Activated naive CD8-positive, alpha-beta T cell treated with anti-CD3 and anti-CD28 coated beads, Interleukin-2, amount 50 U/mL, for 24 hours (primary cell): ENCODE data around the gene UNC5C.

ENCODE experiments used
- ATAC-seq: fragments of 150-1000 bp; cut with Tn5 transposase; one replicate; pipeline ENCODE4 v1.10.0; 2021
- DNase-seq: peaks from one replicate; pipeline ENCODE4 v3.0.0; 2021
- H3K27ac Mint-ChIP-seq: one replicate; pipeline ENCODE4 v1.8.0; 2021; ENCODE audit warnings: mild to moderate bottlenecking, mixed read lengths
- H3K27me3 Mint-ChIP-seq: one replicate; pipeline ENCODE4 v1.8.0; 2021; ENCODE audit warnings: mixed read lengths
- H3K36me3 Mint-ChIP-seq: one replicate; pipeline ENCODE4 v1.8.0; 2021; ENCODE audit warnings: low read depth, mixed read lengths
- H3K4me1 Mint-ChIP-seq: one replicate; pipeline ENCODE4 v1.8.0; 2021; ENCODE audit warnings: mixed read lengths
- H3K4me3 Mint-ChIP-seq: one replicate; pipeline ENCODE4 v1.8.0; 2021; ENCODE audit warnings: mild to moderate bottlenecking, moderate library complexity, mixed read lengths
- H3K9me3 Mint-ChIP-seq: one replicate; pipeline ENCODE4 v1.8.0; 2021; ENCODE audit warnings: mixed read lengths

The UNC5C gene

DNA sequence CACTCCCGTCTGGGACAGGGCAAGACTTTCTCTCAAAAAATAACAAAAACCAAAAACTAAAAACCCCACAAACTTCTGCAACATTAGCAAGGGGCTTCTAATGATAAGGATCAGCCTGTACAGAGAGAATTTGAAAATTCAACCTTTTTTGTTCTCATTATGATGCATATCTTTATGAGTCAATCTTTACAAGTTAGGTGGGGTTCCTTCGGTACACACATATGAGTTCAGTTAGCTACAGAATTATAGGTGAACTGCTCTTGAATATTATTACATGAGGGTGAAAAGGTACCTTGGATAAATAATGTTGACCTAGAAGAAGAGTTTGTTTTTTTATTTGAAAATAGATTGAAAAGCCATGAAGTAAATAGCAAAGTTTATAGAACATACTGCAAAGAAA is 252.7 kb downstream of the UNC5C start:
- Mint-ChIP-seq H3K27me3 (no peaks in the 10 kb centered on the region), H3K36me3 (no peaks in the 10 kb centered on the region), H3K4me1 (peaks cover 11% of the 10 kb centered on the region), H3K9me3 (peaks cover 17% of the 10 kb centered on the region), H3K4me3 (no peak overlapping the region), H3K27ac (no peak overlapping the region)
- ATAC-seq = no peak
- DNase-seq = no peak

DNA sequence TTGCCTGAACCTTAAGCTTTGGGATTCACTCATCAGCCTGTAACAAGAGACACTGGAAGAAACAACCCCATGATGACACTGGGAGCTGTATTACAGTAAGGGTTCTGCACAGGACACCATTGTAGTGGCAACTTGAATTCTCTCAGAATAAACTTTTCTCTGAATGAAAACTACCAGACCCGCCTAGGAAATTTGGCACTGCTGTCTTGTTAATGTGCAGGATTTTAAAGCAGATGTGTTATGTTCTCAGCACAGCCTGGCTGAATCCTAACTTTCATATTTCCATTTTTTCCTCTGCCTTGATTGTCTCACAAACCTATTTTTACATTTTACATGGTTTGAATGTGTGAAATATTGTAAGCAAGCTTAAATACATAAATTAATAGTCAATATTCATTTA is 253.6 kb downstream of the UNC5C start:
- Mint-ChIP-seq H3K4me1 (peaks cover 19% of the 10 kb centered on the region), H3K27me3 (no peaks in the 10 kb centered on the region), H3K27ac (no peak overlapping the region), H3K9me3 (peaks cover 17% of the 10 kb centered on the region), H3K36me3 (no peaks in the 10 kb centered on the region), H3K4me3 (no peak overlapping the region)
- DNase-seq (no peak), ATAC-seq (no peak)

DNA sequence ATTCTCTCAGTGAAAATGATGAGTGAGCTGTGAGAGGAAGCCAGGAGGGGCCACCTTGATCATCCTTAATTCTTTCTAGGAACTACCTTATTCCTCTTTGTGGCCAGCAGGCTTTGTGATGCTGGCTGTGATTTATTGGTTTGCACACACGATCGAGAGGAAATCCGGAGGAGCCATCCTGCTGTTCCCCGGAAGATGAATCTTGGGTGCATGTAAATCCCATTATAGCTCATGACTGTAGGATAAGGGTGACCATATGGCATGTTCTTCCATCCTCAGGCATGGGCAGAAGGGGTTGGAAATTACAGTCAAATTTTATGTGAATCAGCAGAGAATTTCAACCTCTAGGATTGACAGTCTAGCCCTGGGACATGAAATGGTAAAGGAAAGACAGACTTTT is 254.5 kb downstream of the UNC5C start:
- Mint-ChIP-seq H3K27ac (no peak overlapping the region), H3K4me3 (no peak overlapping the region), H3K9me3 (peaks cover 10% of the 10 kb centered on the region), H3K4me1 (peaks cover 19% of the 10 kb centered on the region), H3K36me3 (no peaks in the 10 kb centered on the region), H3K27me3 (no peaks in the 10 kb centered on the region)
- ATAC-seq (no peak), DNase-seq (no peak)

DNA sequence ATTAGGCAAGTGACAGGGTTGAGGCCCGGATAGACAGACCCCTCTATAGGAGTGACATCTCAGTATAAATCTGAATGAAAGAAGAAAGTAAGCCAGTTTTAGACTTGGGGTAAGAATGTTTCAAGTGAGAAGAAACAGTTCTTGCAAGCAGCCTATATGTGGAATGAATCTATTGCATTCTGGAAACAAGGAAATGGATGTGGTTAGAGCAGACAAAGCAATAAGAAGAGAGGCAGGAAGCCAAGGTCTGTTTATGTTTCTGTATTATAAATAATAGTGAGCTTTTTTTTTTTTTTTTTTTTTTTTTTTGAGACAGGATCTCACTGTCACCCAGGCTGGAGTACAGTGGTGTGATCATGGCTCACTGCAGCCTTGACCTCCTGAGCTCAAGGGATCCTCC is 255.8 kb downstream of the UNC5C start:
- no peak for DNase-seq
- Mint-ChIP-seq H3K36me3 (no peaks in the 10 kb centered on the region), H3K4me1 (peaks cover 21% of the 10 kb centered on the region), H3K9me3 (no peaks in the 10 kb centered on the region), H3K27ac (no peak overlapping the region), H3K4me3 (no peak overlapping the region), H3K27me3 (no peaks in the 10 kb centered on the region)
- ATAC-seq = no peak

DNA sequence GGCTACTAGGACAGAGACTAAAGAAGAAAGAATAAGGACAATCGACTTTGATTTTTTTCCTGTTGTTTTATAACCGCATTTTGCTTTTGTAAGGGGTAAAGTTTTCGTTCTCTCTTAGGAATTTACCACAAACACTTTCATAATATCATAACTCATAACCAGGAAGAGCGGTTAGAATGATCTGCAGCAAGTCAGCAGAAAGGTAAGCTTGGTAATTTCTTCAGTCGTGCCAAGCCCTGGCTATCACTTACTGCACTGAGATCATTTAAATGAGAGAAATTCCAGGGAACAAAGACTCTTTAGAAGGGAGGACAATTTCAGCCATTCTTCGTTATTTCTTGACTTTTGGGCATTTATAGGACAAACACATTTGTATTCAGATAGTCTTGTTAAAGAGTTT is 258.1 kb downstream of the UNC5C start:
- Mint-ChIP-seq H3K27me3 (no peaks in the 10 kb centered on the region), H3K4me1 (peaks cover 21% of the 10 kb centered on the region), H3K9me3 (no peaks in the 10 kb centered on the region), H3K27ac (no peak overlapping the region), H3K36me3 (no peaks in the 10 kb centered on the region), H3K4me3 (no peak overlapping the region)
- no peak for DNase-seq
- peak; percentile 63 for ATAC-seq

DNA sequence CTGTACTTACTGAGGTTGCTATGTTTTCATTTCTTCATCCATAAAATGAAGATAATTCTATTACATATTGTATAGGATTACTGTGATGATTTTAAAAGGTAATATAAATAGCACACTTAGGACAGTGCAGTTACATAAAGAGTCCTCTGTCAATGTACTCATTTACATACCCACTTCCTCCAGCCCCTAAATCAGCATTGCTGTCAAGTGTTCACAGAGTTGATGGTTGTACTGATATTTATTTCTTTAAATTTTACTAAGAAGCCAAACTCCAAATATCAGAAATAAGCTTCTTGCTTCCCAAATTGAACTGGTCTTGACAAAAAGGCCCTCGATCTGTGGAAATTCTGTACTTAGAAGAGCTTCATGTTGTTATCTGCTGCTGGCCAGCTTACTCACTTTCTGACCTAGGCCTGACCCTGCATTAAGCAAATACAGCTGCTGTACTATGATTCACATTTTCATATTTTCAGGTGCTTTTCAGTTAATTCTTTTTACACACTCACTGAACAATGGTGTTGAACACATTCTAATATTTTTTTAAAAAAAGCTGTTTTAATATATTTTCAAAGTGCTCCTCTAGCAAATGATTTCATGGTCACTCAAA is 259.6 kb downstream of the UNC5C start:
- Mint-ChIP-seq H3K27me3 (no peaks in the 10 kb centered on the region), H3K36me3 (no peaks in the 10 kb centered on the region), H3K4me1 (peaks cover 21% of the 10 kb centered on the region), H3K4me3 (no peak overlapping the region), H3K9me3 (no peaks in the 10 kb centered on the region), H3K27ac (no peak overlapping the region)
- ATAC-seq (no peak), DNase-seq (no peak)

DNA sequence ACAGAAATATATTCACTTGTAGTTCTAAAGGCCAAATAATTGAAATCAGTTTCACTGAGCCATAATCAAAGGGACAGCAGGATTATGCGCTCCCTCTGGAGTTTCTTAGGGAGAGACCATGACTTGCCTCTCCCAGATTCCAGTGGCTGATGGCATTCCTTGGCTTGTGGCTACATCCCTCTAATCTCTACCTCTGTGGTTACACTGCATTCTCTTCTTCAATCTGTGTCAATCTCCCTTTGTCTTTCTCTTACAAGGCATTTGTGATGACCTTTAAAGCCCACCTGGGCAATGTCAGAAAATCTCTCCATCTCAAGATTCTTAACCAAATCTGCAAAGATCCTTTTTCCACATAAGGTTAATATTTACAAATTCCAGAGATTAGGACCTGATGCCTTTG is 260.2 kb downstream of the UNC5C start:
- Mint-ChIP-seq H3K36me3 (no peaks in the 10 kb centered on the region), H3K4me1 (peaks cover 19% of the 10 kb centered on the region), H3K27me3 (no peaks in the 10 kb centered on the region), H3K27ac (no peak overlapping the region), H3K4me3 (no peak overlapping the region), H3K9me3 (no peaks in the 10 kb centered on the region)
- no peak for DNase-seq
- ATAC-seq = no peak

DNA sequence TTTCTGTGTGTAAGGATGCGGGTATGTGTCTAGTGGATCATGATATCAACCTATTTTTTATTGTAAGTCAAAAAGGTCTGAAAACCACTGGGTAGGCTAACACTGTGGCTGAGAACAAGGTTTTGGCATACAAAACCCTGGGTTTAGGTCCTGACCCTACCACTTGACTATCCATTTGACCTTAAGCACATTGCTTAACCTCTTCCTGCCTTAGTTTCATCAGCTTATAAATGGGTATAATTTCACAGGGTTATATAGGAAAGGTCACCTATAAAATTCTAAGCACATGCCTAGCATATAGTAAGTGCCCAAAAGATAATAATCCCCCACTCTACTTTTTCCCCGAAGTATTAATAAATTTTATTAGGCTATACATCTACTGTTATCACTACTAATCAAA is 263.0 kb downstream of the UNC5C start:
- peaks cover 7% of the 10 kb centered on the region for H3K9me3 Mint-ChIP-seq
- H3K36me3 Mint-ChIP-seq = peaks cover 2% of the 10 kb centered on the region
- ATAC-seq = no peak

DNA sequence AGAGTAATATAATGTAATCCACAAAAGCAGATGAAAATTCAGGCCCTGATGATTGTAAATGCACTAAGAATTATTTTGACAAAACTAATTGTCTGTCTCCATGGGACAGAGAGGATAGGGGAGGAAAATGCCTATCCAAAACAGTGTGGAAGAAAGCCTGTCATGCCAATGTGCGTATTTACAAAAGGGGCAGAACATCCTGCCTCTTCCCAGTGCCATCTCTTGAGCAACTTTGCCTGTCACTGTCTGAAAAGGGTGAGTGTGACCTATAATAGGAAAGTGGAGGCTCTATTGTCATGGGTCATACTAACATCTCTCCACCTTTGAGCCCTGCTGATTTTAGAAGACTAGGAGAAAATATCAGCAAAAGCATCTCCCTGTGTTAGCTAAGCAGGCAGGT is 264.1 kb downstream of the UNC5C start:
- Mint-ChIP-seq H3K27ac (no peak overlapping the region), H3K9me3 (peaks cover 10% of the 10 kb centered on the region), H3K36me3 (peaks cover 2% of the 10 kb centered on the region), H3K27me3 (no peaks in the 10 kb centered on the region), H3K4me1 (peaks cover 2% of the 10 kb centered on the region), H3K4me3 (no peak overlapping the region)
- DNase-seq = no peak
- no peak for ATAC-seq

More for the DNA sequence above, 263.0 kb downstream of the UNC5C start:
- H3K4me1 Mint-ChIP-seq = peaks cover 9% of the 10 kb centered on the region
- DNase-seq = no peak
- no peak overlapping the region for H3K27ac Mint-ChIP-seq
- H3K4me3 Mint-ChIP-seq = no peak overlapping the region
- H3K27me3 Mint-ChIP-seq = no peaks in the 10 kb centered on the region

DNA sequence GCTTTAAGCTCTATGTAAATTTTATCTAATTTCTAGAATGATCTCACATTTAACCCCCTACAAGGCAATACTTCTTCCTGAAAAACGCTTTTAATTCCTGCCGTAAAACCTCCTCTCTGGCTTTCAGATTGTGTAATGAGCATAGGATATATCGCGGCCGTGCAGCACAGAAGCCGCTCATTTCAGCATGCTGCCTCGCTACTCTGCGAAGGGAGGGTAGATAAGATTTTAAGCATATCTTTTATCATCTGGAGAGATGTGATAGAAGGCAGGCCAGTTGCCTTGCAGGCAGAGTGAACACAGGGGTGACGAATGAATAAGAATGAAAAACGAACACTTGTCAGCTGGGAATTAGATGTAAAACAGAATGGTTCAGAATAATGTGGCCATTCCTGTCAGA is 265.5 kb downstream of the UNC5C start:
- Mint-ChIP-seq H3K9me3 (peaks cover 10% of the 10 kb centered on the region), H3K27me3 (no peaks in the 10 kb centered on the region), H3K4me1 (no peaks in the 10 kb centered on the region), H3K4me3 (no peak overlapping the region), H3K27ac (no peak overlapping the region), H3K36me3 (peaks cover 2% of the 10 kb centered on the region)
- no peak for DNase-seq
- no peak for ATAC-seq

DNA sequence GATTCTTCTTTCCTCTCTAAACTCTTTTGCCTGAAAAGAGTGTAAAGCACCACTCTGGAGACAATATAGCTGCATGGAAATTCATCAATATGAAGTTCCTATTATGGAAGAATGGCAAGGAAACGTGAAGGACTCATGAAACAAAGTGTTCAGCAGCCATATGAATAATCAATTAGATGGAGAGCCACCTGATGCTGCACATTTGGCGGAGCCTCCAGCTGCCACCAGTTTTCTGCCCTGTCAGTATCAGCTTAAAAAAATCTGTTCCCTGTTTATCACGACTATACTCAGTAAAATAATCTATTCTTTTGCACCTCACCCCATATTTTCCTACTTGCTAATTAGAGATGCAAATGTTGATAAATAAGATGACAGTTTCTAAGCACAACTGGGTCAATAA is 276.0 kb downstream of the UNC5C start:
- ATAC-seq (no peak), DNase-seq (no peak)
- Mint-ChIP-seq H3K4me1 (no peaks in the 10 kb centered on the region), H3K4me3 (no peak overlapping the region), H3K27ac (no peak overlapping the region), H3K36me3 (no peaks in the 10 kb centered on the region), H3K9me3 (no peaks in the 10 kb centered on the region), H3K27me3 (no peaks in the 10 kb centered on the region)

DNA sequence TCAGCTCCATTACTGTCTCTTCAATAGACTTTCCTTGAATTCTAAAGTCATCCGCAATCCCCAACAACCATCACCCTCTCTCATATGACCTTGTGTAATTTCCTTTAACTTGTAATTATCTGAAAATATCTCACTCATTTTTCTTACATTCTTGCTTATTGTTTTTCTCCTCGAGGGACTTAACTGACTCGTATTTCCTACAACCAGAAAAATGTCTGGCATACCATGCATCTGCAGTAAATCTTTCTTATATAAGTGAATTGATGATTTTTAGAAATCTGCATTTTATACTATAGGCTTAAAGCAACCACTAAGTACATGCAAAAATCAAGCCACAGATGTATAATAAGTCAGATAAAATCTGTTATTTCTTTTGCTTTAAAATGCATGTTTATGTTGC is 276.7 kb downstream of the UNC5C start:
- Mint-ChIP-seq H3K9me3 (no peaks in the 10 kb centered on the region), H3K36me3 (no peaks in the 10 kb centered on the region), H3K27me3 (no peaks in the 10 kb centered on the region), H3K27ac (no peak overlapping the region), H3K4me3 (no peak overlapping the region), H3K4me1 (no peaks in the 10 kb centered on the region)
- no peak for ATAC-seq
- no peak for DNase-seq

DNA sequence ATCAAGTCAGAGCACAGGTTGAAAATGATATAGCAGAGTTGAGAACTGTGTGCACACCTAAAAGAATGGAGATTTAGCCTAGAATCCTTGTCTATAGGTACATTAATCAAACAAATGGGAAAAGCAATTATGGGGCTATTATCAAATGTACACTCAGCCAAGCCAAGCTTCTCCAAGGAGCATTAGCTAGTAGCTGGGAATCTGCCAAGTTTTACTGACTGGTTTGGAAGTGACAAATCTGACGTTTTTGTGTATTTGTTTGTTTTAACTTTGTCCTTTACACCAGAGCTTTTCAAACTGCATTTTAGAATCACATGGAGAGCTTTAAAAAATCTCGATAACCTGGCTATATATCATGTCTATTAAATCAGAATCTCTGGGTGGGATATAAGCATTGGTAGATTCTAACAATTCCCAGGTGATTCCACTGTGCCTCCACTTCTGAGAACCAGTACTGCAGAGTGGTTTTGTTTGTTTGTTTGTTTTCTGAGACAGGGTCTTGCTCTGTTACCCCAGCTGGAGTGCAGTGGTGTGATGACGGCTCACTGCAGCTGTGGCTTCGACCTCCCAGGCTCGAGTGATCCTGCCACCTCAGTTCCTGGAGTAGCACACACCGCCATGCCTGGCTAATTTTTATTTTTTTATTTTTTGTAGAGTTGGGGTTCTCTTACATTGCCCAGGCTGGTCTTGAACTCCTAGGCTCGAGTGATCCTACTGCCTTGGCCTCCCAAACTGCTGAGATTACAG is 279.8 kb downstream of the UNC5C start:
- ATAC-seq = no peak
- Mint-ChIP-seq H3K27ac (no peak overlapping the region), H3K9me3 (no peaks in the 10 kb centered on the region), H3K4me3 (no peak overlapping the region), H3K4me1 (no peaks in the 10 kb centered on the region), H3K36me3 (no peaks in the 10 kb centered on the region), H3K27me3 (no peaks in the 10 kb centered on the region)
- DNase-seq = no peak

DNA sequence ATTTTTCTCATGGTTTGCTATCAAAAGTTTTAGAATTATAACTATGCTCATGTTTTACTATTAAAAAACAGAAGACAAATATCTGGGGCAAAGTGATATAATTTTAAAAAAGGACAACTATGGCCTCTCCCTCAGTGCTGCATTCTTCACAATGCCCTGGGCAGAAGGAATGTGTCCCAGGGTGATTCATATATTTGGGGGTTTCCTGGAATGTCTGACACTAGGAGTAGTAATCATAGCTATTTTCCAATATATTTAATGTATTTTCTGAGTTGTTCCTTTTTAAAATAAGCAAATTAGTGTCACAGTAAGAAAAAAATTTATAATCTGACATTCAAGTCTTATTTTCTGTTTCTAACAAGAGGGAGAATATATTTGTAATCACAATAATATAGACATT is 281.7 kb downstream of the UNC5C start:
- DNase-seq (no peak), ATAC-seq (no peak)
- Mint-ChIP-seq H3K4me3 (no peak overlapping the region), H3K36me3 (no peaks in the 10 kb centered on the region), H3K4me1 (no peaks in the 10 kb centered on the region), H3K9me3 (no peaks in the 10 kb centered on the region), H3K27me3 (no peaks in the 10 kb centered on the region), H3K27ac (no peak overlapping the region)

DNA sequence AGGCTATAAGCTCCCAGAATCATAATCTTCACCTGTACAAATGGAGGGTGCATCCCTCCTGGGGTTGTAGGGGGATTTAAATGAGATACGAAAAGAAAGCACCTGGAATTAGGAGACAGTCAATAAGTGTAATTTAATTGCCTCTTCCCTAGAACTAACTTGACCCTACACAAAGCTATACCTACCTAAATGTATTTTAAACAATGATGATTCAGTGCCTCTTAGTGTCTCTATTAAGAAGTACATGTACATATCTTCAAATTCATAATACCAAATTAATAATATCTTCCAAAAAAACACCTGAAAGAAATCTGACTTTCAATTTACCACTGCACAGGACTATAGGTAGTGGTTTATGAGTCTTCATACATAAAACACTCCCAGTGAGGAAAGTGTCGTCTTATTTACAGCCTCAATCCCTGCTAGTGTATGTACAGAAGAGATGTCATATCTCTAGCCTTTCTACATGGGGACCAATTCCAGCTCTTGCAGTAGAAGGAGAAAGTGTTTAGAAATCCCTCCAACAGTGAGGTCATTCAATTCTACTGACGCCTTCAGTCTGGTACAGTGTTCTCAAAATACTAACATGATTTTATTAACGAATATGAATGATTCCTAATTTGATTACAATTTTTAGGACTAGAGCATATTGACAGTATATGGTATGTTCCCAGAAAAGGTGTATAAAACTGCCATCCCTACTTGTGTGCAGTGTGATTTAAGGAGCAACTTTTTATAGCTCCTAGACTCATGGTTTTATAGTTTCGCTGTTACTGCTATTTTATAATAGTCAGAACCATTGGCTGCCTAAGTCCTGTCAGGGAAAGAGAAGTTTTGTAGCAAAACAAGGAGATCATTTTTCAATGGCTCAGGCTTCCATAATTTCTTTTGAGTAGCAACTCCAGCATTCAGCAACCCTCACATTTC is 282.7 kb downstream of the UNC5C start:
- H3K9me3 Mint-ChIP-seq = no peaks in the 10 kb centered on the region
- no peak overlapping the region for H3K4me3 Mint-ChIP-seq
- no peaks in the 10 kb centered on the region for H3K4me1 Mint-ChIP-seq
- H3K27ac Mint-ChIP-seq = no peak overlapping the region
- DNase-seq (no peak), ATAC-seq (no peak)
- no peaks in the 10 kb centered on the region for H3K27me3 Mint-ChIP-seq
- no peaks in the 10 kb centered on the region for H3K36me3 Mint-ChIP-seq
